SK-N-SH treated with all-trans-retinoic acid at 6 μM for 48 hours (cell line): ENCODE results near the gene SIX5.

Experiments
- ATAC-seq: fragments of 200-7000 bp; cut with Tn5 transposase; 3 replicates; pipeline ENCODE4 v1.9.1; 2020; ENCODE audit warnings: mild to moderate bottlenecking, moderate library complexity
- ARNTL ChIP-seq: fragments of 450-650 bp; formaldehyde crosslinking; IDR thresholded peaks from 2 replicates; pipeline ENCODE4 v1.5.0; 2020; ENCODE audit warnings: low read depth, mild to moderate bottlenecking, moderate library complexity, borderline replicate concordance
- ESRRG ChIP-seq: fragments of 250-450 bp; sonication (Bioruptor Pico); IDR thresholded peaks from 2 replicates; pipeline ENCODE4 v1.6.1; 2021; ENCODE audit warnings: mild to moderate bottlenecking
- GLIS3 ChIP-seq: fragments of 250-450 bp; sonication (Bioruptor Pico); IDR thresholded peaks from 2 replicates; pipeline ENCODE4 v1.5.0; 2020; ENCODE audit warnings: mild to moderate bottlenecking, moderate library complexity
- ISL1 ChIP-seq: fragments of 250-450 bp; sonication (Bioruptor Pico); IDR thresholded peaks from 2 replicates; pipeline ENCODE4 v2.1.2; 2022; ENCODE audit warnings: mild to moderate bottlenecking, moderate library complexity
- TCF4 ChIP-seq: fragments of 250-450 bp; sonication (Bioruptor Pico); IDR thresholded peaks from 2 replicates; pipeline ENCODE4 v1.8.0; 2021; ENCODE audit warnings: mild to moderate bottlenecking, moderate library complexity, borderline replicate concordance
- TOX ChIP-seq: fragments of 250-450 bp; sonication (Bioruptor Pico); IDR thresholded peaks from 2 replicates; pipeline ENCODE4 v1.8.0; 2021; ENCODE audit warnings: mild to moderate bottlenecking, moderate library complexity, borderline replicate concordance
- ZC3H10 ChIP-seq: fragments of 250-450 bp; sonication (Bioruptor Pico); IDR thresholded peaks from 2 replicates; pipeline ENCODE4 v1.5.1; 2021; ENCODE audit warnings: mild to moderate bottlenecking, moderate library complexity
- ZFP3 ChIP-seq: fragments of 250-450 bp; sonication (Bioruptor Pico); IDR thresholded peaks from 2 replicates; pipeline ENCODE4 v1.5.0; 2020; ENCODE audit warnings: mild to moderate bottlenecking, moderate library complexity
- ZFP30 ChIP-seq: fragments of 450-650 bp; formaldehyde crosslinking; IDR thresholded peaks from 2 replicates; pipeline ENCODE4 v1.5.0; 2022; ENCODE audit warnings: mild to moderate bottlenecking, moderate library complexity
- ZNF70 ChIP-seq: fragments of 450-650 bp; formaldehyde crosslinking; IDR thresholded peaks from 2 replicates; pipeline ENCODE4 v1.5.0; 2020; ENCODE audit warnings: mild to moderate bottlenecking, moderate library complexity
- ZNF8 ChIP-seq: fragments of 450-650 bp; formaldehyde crosslinking; IDR thresholded peaks from 2 replicates; pipeline ENCODE4 v1.5.0; 2020; ENCODE audit warnings: mild to moderate bottlenecking, moderate library complexity
- TF ChIP-seq, protein P1 (sequence below): fragments of 250-450 bp; sonication (Bioruptor Pico); IDR thresholded peaks from 2 replicates; pipeline ENCODE4 v1.8.0; 2021; ENCODE audit warnings: low read depth, mild to moderate bottlenecking, moderate library complexity, borderline replicate concordance
- TF ChIP-seq, protein P2 (sequence below): fragments of 250-450 bp; sonication (Bioruptor Pico); IDR thresholded peaks from 2 replicates; pipeline ENCODE4 v1.5.1; 2021; ENCODE audit warnings: mild to moderate bottlenecking, moderate library complexity
- TF ChIP-seq, protein P3 (sequence below): fragments of 250-450 bp; sonication (Bioruptor Pico); IDR thresholded peaks from 2 replicates; pipeline ENCODE4 v1.8.0; 2020; ENCODE audit warnings: mild to moderate bottlenecking, moderate library complexity, borderline replicate concordance
- TF ChIP-seq, protein P4 (sequence below): fragments of 250-450 bp; sonication (Bioruptor Pico); IDR thresholded peaks from 2 replicates; pipeline ENCODE4 v1.5.0; 2020; ENCODE audit warnings: mild to moderate bottlenecking, moderate library complexity

The SIX5 gene

DNA sequence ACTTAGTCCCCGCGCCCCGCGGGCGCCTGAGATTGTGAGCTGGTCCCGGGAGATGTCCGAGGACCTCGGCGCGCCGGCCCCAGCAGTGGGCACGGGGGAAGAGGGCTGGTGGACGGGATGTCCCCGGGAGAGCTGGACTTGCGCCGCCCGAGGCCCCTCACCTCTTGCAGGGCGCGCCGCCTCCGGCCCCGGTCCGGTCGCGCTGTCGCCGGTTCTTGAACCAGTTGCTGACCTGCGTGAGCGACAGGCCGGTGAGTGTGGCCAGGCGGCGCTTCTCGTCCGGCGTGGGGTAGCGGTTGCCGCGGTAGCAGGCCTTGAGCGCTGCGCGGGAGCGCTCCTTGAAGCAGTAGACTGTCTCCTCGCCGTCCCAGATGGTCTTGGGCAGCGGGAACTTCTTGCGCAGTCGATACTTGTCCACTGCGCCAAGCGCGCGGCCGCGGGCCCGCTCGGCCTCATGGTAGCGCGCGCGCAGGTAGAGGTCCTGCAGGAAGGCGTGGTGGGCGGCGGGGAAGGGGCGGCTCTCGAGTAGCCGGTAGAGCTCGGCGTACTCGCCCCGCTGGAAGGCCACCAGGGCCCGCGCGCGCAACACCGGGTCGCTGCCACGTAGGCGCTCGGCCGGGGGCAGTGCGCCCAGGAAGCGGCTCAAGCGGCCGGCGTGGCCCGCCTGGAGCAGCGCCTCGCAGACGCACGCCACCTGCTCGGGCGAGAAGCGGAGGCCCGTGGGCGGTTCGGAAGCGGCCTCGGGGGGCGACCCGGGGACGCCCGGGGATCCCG is 984 bp downstream of the SIX5 start:
- peak; percentile 5 for ATAC-seq
- TF ChIP-seq ZNF70 (CRISPR knock-in tag) (no peak), ESRRG (CRISPR knock-in tag) (no peak), TOX (CRISPR knock-in tag) (no peak), ZFP30 (CRISPR knock-in tag) (no peak), ZFP3 (CRISPR knock-in tag) (no peak), ISL1 (no peak), ZNF8 (CRISPR knock-in tag) (no peak), ARNTL (CRISPR knock-in tag) (no peak)
- TF ChIP-seq, protein P1, sequence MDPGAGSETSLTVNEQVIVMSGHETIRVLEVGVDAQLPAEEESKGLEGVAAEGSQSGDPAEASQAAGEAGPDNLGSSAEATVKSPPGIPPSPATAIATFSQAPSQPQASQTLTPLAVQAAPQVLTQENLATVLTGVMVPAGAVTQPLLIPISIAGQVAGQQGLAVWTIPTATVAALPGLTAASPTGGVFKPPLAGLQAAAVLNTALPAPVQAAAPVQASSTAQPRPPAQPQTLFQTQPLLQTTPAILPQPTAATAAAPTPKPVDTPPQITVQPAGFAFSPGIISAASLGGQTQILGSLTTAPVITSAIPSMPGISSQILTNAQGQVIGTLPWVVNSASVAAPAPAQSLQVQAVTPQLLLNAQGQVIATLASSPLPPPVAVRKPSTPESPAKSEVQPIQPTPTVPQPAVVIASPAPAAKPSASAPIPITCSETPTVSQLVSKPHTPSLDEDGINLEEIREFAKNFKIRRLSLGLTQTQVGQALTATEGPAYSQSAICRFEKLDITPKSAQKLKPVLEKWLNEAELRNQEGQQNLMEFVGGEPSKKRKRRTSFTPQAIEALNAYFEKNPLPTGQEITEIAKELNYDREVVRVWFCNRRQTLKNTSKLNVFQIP (CRISPR knock-in tag): no peak
- TF ChIP-seq, protein P2, sequence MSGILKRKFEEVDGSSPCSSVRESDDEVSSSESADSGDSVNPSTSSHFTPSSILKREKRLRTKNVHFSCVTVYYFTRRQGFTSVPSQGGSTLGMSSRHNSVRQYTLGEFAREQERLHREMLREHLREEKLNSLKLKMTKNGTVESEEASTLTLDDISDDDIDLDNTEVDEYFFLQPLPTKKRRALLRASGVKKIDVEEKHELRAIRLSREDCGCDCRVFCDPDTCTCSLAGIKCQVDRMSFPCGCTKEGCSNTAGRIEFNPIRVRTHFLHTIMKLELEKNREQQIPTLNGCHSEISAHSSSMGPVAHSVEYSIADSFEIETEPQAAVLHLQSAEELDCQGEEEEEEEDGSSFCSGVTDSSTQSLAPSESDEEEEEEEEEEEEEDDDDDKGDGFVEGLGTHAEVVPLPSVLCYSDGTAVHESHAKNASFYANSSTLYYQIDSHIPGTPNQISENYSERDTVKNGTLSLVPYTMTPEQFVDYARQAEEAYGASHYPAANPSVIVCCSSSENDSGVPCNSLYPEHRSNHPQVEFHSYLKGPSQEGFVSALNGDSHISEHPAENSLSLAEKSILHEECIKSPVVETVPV (CRISPR knock-in tag): no peak
- TF ChIP-seq, protein P3, sequence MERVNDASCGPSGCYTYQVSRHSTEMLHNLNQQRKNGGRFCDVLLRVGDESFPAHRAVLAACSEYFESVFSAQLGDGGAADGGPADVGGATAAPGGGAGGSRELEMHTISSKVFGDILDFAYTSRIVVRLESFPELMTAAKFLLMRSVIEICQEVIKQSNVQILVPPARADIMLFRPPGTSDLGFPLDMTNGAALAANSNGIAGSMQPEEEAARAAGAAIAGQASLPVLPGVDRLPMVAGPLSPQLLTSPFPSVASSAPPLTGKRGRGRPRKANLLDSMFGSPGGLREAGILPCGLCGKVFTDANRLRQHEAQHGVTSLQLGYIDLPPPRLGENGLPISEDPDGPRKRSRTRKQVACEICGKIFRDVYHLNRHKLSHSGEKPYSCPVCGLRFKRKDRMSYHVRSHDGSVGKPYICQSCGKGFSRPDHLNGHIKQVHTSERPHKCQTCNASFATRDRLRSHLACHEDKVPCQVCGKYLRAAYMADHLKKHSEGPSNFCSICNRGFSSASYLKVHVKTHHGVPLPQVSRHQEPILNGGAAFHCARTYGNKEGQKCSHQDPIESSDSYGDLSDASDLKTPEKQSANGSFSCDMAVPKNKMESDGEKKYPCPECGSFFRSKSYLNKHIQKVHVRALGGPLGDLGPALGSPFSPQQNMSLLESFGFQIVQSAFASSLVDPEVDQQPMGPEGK (CRISPR knock-in tag): no peak
- TF ChIP-seq, protein P4, sequence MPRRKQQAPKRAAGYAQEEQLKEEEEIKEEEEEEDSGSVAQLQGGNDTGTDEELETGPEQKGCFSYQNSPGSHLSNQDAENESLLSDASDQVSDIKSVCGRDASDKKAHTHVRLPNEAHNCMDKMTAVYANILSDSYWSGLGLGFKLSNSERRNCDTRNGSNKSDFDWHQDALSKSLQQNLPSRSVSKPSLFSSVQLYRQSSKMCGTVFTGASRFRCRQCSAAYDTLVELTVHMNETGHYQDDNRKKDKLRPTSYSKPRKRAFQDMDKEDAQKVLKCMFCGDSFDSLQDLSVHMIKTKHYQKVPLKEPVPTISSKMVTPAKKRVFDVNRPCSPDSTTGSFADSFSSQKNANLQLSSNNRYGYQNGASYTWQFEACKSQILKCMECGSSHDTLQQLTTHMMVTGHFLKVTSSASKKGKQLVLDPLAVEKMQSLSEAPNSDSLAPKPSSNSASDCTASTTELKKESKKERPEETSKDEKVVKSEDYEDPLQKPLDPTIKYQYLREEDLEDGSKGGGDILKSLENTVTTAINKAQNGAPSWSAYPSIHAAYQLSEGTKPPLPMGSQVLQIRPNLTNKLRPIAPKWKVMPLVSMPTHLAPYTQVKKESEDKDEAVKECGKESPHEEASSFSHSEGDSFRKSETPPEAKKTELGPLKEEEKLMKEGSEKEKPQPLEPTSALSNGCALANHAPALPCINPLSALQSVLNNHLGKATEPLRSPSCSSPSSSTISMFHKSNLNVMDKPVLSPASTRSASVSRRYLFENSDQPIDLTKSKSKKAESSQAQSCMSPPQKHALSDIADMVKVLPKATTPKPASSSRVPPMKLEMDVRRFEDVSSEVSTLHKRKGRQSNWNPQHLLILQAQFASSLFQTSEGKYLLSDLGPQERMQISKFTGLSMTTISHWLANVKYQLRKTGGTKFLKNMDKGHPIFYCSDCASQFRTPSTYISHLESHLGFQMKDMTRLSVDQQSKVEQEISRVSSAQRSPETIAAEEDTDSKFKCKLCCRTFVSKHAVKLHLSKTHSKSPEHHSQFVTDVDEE (CRISPR knock-in tag): no peak

DNA sequence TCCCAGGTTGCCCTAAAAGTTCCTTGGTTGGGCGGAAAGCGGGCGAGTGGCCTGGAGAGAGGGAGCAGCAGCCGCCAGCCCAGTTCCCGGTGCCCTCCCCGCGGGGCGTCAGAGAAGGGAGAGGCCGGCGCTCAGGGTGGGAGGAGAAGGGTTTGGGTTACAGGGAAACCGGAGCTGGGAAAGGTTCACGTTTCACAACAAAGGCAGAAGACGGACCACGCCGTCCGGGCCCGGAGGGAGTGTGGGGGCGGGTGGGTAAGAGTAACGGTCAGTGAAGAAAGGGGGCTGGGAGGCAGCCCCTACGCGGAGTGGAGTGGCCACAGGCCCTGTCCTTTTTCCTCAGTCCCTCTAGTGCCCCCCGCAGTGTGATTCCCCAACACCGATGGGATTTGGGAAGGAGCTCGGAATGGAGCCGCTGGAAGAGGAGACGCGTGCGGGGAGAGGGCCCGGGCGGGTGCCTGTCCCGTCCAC is 1.6 kb downstream of the SIX5 start:
- ATAC-seq: peak; percentile 37
- TF ChIP-seq TCF4 (CRISPR knock-in tag) (no peak), ZC3H10 (CRISPR knock-in tag) (no peak), GLIS3 (CRISPR knock-in tag) (no peak), ISL1 (no peak), ZNF8 (CRISPR knock-in tag) (no peak), ESRRG (CRISPR knock-in tag) (no peak), TOX (CRISPR knock-in tag) (no peak)
- TF ChIP-seq, protein P4 (CRISPR knock-in tag): no peak
- TF ChIP-seq, protein P3 (CRISPR knock-in tag): no peak
